Stimulated activated CD8-positive, alpha-beta memory T cell treated with anti-CD3 and anti-CD28 coated beads, Interleukin-7, amount 100 ng/mL, for 48 hours (primary cell): ENCODE results near the gene NOP56.

Experiments used
- DNase-seq, 2 donors: peaks; one replicate each; pipeline ENCODE4 v3.0.0-alpha.2; 2020; ENCODE audit warnings: low read depth in 1 of 2; ENCODE audit errors: extremely low read depth in 1 of 2

Gene NOP56

GRCh38 chr20:2700913-2701620 is 48.6 kb downstream of the NOP56 start:
- DNase-seq = no peak

GRCh38 chr20:2701671-2702081 is 49.2 kb downstream of the NOP56 start:
- no peak for DNase-seq

- no peak for DNase-seq
Measured at GRCh38 chr20:2703716-2704475, 51.5 kb downstream of the NOP56 start.

- DNase-seq = no peak
Measured at GRCh38 chr20:2705931-2706645, 53.7 kb downstream of the NOP56 start.

- DNase-seq = no peak
Measured at GRCh38 chr20:2706688-2707352, 54.4 kb downstream of the NOP56 start.

GRCh38 chr20:2707353-2708072 is 55.1 kb downstream of the NOP56 start:
- no peak for DNase-seq
